ENCODE measurements around the gene INCENP. TPM values are rescaled to one million over a fixed set of nuclear protein-coding genes. Genes with fewer than 3 reads are reported as not detected.

Gene INCENP
- total RNA-seq, 3 donors from 2014 or later (not counting 1 experiment from before 2014, with no cell fraction given) = 24.4 to 47.6 (median 27.3) TPM

GRCh38 chr11:62151737-62152102 lies 27.9 kb downstream of the INCENP start:
- no peaks in the 10 kb centered on the region for H3K9me3 ChIP-seq (ENCODE audit: control insufficient read depth, insufficient read depth, low read length)
- no peak overlapping the region for H3K27ac ChIP-seq (ENCODE audit: low read length)
- peaks cover 54% of the 10 kb centered on the region for H3K36me3 ChIP-seq (ENCODE audit: control insufficient read depth, insufficient read depth, low read length)
- TF ChIP-seq CTCF (IDR thresholded peaks at IDR 0.05) = no peak
- ATAC-seq = no peak
- no peaks in the 10 kb centered on the region for H3K4me1 Mint-ChIP-seq
- no peaks in the 10 kb centered on the region for H3K27me3 ChIP-seq (ENCODE audit: control insufficient read depth, insufficient read depth, low read length)
- intact Hi-C loops (cut with micrococcal nuclease) = no loop called here
- 99% methylated on average over 9 of the region's 9 CpGs for WGBS (ENCODE audit: insufficient coverage)
- no peaks in the 10 kb centered on the region for H3K9me3 Mint-ChIP-seq
- no peak overlapping the region for H3K4me3 Mint-ChIP-seq
- H3K27me3 Mint-ChIP-seq (ENCODE audit: low read depth in 2 of 2) = no peaks in the 10 kb centered on the region
- H3K4me3 ChIP-seq (ENCODE audit: low read length) = no peak overlapping the region
- H3K36me3 Mint-ChIP-seq = peaks cover 6% of the 10 kb centered on the region
- no peak for DNase-seq
- no peak overlapping the region for H3K27ac Mint-ChIP-seq
- no peaks in the 10 kb centered on the region for H3K4me1 ChIP-seq (ENCODE audit: control insufficient read depth, insufficient read depth, low read length)

GRCh38 chr11:62152245-62153086 lies 28.7 kb downstream of the INCENP start:
- H3K4me3 Mint-ChIP-seq = no peak overlapping the region
- no peak overlapping the region for H3K27ac Mint-ChIP-seq
- H3K9me3 Mint-ChIP-seq = no peaks in the 10 kb centered on the region
- no peaks in the 10 kb centered on the region for H3K4me1 ChIP-seq (ENCODE audit: control insufficient read depth, insufficient read depth, low read length)
- H3K4me1 Mint-ChIP-seq = no peaks in the 10 kb centered on the region
- no peak for TF ChIP-seq CTCF (IDR thresholded peaks at IDR 0.05)
- no peaks in the 10 kb centered on the region for H3K27me3 Mint-ChIP-seq (ENCODE audit: low read depth in 2 of 2)
- H3K36me3 ChIP-seq (ENCODE audit: control insufficient read depth, insufficient read depth, low read length) = peaks cover 48% of the 10 kb centered on the region
- no peak overlapping the region for H3K4me3 ChIP-seq (ENCODE audit: low read length)
- ATAC-seq (no peak), DNase-seq (no peak)
- H3K36me3 Mint-ChIP-seq = peaks cover 6% of the 10 kb centered on the region
- intact Hi-C loops (cut with micrococcal nuclease) = no loop called here
- H3K27me3 ChIP-seq (ENCODE audit: control insufficient read depth, insufficient read depth, low read length) = no peaks in the 10 kb centered on the region
- H3K27ac ChIP-seq (ENCODE audit: low read length) = no peak overlapping the region
- no peaks in the 10 kb centered on the region for H3K9me3 ChIP-seq (ENCODE audit: control insufficient read depth, insufficient read depth, low read length)
- 95% methylated on average over 12 of the region's 14 CpGs for WGBS (ENCODE audit: insufficient coverage)

GRCh38 chr11:62153087-62153395 lies 29.2 kb downstream of the INCENP start:
- no peak for TF ChIP-seq CTCF (IDR thresholded peaks at IDR 0.05)
- no peak overlapping the region for H3K4me3 ChIP-seq (ENCODE audit: low read length)
- peaks cover 42% of the 10 kb centered on the region for H3K36me3 ChIP-seq (ENCODE audit: control insufficient read depth, insufficient read depth, low read length)
- H3K4me1 Mint-ChIP-seq = no peaks in the 10 kb centered on the region
- no peak overlapping the region for H3K4me3 Mint-ChIP-seq
- H3K4me1 ChIP-seq (ENCODE audit: control insufficient read depth, insufficient read depth, low read length) = no peaks in the 10 kb centered on the region
- no peaks in the 10 kb centered on the region for H3K27me3 ChIP-seq (ENCODE audit: control insufficient read depth, insufficient read depth, low read length)
- no peaks in the 10 kb centered on the region for H3K27me3 Mint-ChIP-seq (ENCODE audit: low read depth in 2 of 2)
- WGBS (ENCODE audit: insufficient coverage) = 100% methylated on average over 1 of the region's 2 CpGs
- no peak overlapping the region for H3K27ac Mint-ChIP-seq
- intact Hi-C loops (cut with micrococcal nuclease) = no loop called here
- no peak for DNase-seq
- H3K9me3 Mint-ChIP-seq = no peaks in the 10 kb centered on the region
- H3K9me3 ChIP-seq (ENCODE audit: control insufficient read depth, insufficient read depth, low read length) = no peaks in the 10 kb centered on the region
- no peak for ATAC-seq
- H3K36me3 Mint-ChIP-seq = peaks cover 6% of the 10 kb centered on the region
- H3K27ac ChIP-seq (ENCODE audit: low read length) = no peak overlapping the region

- Mint-ChIP-seq H3K27me3 (ENCODE audit: low read depth in 2 of 2) (peaks cover 0 to 1% of the 10 kb centered on the region in 2 donors), H3K9me3 (no peaks in the 10 kb centered on the region), H3K36me3 (peaks cover 6% of the 10 kb centered on the region), H3K27ac (no peak overlapping the region), H3K4me3 (no peak overlapping the region), H3K4me1 (no peaks in the 10 kb centered on the region)
- DNase-seq (no peak), ATAC-seq (no peak)
- no peaks in the 10 kb centered on the region for H3K4me1 ChIP-seq (ENCODE audit: control insufficient read depth, insufficient read depth, low read length)
- H3K27ac ChIP-seq (ENCODE audit: low read length) = no peak overlapping the region
- peaks cover 37% of the 10 kb centered on the region for H3K36me3 ChIP-seq (ENCODE audit: control insufficient read depth, insufficient read depth, low read length)
- 65% methylated on average over 3 of the region's 3 CpGs for WGBS (ENCODE audit: insufficient coverage)
- intact Hi-C loops (cut with micrococcal nuclease) = no loop called here
- H3K9me3 ChIP-seq (ENCODE audit: control insufficient read depth, insufficient read depth, low read length) = no peaks in the 10 kb centered on the region
- no peak for TF ChIP-seq CTCF (IDR thresholded peaks at IDR 0.05)
- no peaks in the 10 kb centered on the region for H3K27me3 ChIP-seq (ENCODE audit: control insufficient read depth, insufficient read depth, low read length)
- no peak overlapping the region for H3K4me3 ChIP-seq (ENCODE audit: low read length)
These were observed 29.8 kb downstream of the INCENP start for GRCh38 chr11:62153617-62154016.

Measured in natural killer cell (primary cell).